GM10266 (cell line): Measurements from ENCODE around the gene POU6F2.

Source experiments
- DNase-seq: peaks from one replicate; pipeline ENCODE4 v3.0.0; 2012; ENCODE audit errors: extremely low spot score
- CTCF ChIP-seq: IDR thresholded peaks from 2 replicates; pipeline ENCODE4 v1.5.1; 2012; ENCODE audit warnings: mild to moderate bottlenecking, low read depth; ENCODE audit not compliant: control insufficient read depth, insufficient read depth; ENCODE audit errors: missing control alignments

The POU6F2 gene

DNA sequence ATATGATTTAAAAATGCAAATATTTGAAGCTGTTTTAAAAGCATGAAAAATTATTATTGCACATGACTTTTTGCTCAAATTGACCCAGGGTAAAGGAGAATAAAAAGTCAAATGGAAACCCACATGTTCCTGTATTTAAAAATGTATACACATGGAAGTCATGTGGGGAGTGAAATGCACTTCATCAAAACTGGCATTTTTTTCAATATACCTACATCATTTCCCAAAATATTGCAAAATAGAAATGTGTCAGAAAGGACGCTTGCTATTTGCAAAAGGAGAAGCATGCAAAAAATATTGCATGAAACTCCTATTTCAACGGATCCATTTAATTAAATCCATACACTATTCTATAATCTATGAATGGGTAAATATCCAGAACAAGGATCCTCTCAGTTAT is 117.0 kb downstream of the POU6F2 start:
- no peak for DNase-seq
- TF ChIP-seq CTCF, result no peak

DNA sequence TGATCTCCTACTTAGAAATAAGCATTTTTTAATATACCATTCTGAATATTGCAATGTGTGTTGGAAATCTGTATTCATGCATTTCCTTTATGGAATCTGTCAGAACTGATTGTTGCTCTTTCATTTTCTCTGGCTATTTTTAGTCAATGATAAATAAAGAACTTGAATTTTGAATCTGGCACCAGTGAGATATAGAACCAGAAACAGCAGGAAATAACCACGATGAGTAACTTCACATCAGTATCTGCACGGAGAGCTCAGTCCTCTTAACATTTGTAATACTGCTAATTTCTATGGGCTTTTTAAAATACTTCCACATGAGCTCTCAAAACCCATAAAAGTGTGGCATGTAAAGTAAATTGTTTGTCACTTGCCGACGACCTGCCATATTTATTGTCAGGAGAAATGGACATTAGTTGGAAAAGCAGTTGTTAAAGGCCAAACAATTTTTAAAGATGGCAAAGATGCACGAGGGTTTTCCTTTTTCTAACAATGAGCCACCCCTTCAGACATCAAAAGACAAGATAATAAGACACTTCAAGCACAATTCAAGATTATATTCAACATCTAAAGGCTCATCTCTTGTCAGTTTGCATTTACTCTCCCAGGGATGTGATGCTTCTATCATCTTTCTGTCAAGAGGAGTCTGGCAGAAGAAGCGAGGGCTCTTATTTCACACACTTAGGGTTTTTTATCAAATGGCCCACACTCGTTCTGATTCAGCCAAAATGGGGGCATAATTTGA is 118.3 kb downstream of the POU6F2 start:
- TF ChIP-seq CTCF, result no peak
- DNase-seq, result no peak

DNA sequence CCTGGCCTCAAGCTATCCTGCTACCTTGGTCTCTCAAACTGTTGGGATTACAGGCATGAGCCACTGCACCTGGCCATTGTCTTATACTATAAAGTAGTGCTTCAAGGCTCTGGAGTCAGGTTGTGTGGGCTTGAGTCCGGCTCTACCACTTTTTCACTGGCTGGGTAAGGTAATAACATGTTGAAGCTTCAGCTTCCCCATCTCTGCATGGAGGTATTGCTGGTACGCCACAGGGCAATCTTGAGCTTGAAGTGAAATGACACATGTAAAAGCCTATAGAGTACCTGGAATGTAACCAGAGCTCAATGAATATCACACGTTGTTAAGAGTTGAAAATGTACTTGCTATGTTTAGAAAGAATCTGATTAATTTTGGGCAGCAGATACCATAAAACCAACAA is 120.8 kb downstream of the POU6F2 start:
- no peak for DNase-seq
- no peak for TF ChIP-seq CTCF

DNA sequence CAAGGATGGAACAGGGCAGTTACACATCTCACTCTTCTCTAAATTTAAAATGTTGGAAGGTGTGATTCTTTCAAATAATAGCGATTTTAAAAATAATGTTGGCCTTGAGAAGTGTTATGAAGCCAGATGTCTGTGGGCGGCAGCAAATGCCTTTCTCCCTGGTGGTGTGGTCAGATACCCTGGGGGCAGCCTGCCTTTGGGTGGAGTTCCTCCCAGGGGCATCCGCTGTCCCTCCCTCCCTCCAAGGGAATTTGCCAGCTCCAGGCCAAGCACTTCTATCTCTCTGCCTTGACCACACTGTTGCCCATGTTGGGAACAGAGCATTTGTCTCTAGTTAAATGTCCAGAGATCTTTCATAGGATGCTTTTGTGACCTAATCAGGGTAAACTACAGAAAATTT is 121.4 kb downstream of the POU6F2 start:
- TF ChIP-seq CTCF, result no peak
- no peak for DNase-seq

- no peak for TF ChIP-seq CTCF
- DNase-seq, result no peak
Measured at GRCh38 chr7:39100270-39100669, 122.6 kb downstream of the POU6F2 start.

DNA sequence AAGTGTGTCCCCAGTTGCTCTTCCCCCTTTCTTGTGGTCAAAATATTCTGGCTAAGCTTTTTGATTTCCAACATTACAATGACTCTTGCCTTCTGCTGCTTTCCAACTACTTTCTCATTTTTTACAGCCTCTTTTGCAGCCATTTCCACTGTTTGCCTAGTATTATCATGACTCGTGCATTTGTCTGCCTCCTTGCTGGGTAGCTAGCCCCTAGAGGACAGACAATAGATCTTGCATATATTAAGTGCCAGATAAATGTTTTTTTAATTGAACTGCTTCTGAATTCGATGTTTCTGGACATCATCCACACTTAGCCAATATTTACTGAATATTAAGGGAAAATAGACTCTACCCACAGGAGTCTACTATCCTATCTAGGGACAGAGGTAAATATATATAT is 124.5 kb downstream of the POU6F2 start:
- no peak for TF ChIP-seq CTCF
- no peak for DNase-seq

- TF ChIP-seq CTCF, result no peak
- no peak for DNase-seq
Measured at GRCh38 chr7:39105720-39106119, 128.0 kb downstream of the POU6F2 start.
